HG02571 (cell line): ENCODE data around the gene ANKRD44.

Experiments used
- ATAC-seq: cut with Tn5 transposase; IDR thresholded peaks from one replicate; pipeline ENCODE4 v1.9.1; 2021; ENCODE audit warnings: mild to moderate bottlenecking, moderate library complexity; ENCODE audit not compliant: unreplicated experiment

The ANKRD44 gene

GRCh38 chr2:197126630-197127352, 183.8 kb downstream of the ANKRD44 start:
- ATAC-seq = no peak

- no peak for ATAC-seq
These were observed 185.8 kb downstream of the ANKRD44 start for GRCh38 chr2:197124639-197125390.

- ATAC-seq = no peak
These were observed 187.8 kb downstream of the ANKRD44 start for GRCh38 chr2:197122821-197123220.

- ATAC-seq = no peak
These were observed 188.7 kb downstream of the ANKRD44 start for GRCh38 chr2:197121756-197122385.

GRCh38 chr2:197121255-197121654, 189.3 kb downstream of the ANKRD44 start:
- no peak for ATAC-seq

GRCh38 chr2:197116306-197116879, 194.2 kb downstream of the ANKRD44 start:
- no peak for ATAC-seq

GRCh38 chr2:197115325-197115724, 195.3 kb downstream of the ANKRD44 start:
- ATAC-seq = no peak

- no peak for ATAC-seq
These were observed 197.3 kb downstream of the ANKRD44 start for GRCh38 chr2:197113275-197113711.

- no peak for ATAC-seq
These were observed 201.3 kb downstream of the ANKRD44 start for GRCh38 chr2:197109326-197109725.

GRCh38 chr2:197108758-197109157, 201.8 kb downstream of the ANKRD44 start:
- ATAC-seq = no peak

GRCh38 chr2:197107291-197108269, 203.0 kb downstream of the ANKRD44 start:
- no peak for ATAC-seq

- ATAC-seq = no peak
These were observed 207.2 kb downstream of the ANKRD44 start for GRCh38 chr2:197103363-197103762.

- no peak for ATAC-seq
These were observed 208.3 kb downstream of the ANKRD44 start for GRCh38 chr2:197102231-197102630.

GRCh38 chr2:197101519-197101918, 209.1 kb downstream of the ANKRD44 start:
- ATAC-seq = no peak

GRCh38 chr2:197097578-197098366, 212.8 kb downstream of the ANKRD44 start:
- no peak for ATAC-seq

GRCh38 chr2:197096649-197097048, 213.9 kb downstream of the ANKRD44 start:
- no peak for ATAC-seq

GRCh38 chr2:197092431-197092830, 218.1 kb downstream of the ANKRD44 start:
- ATAC-seq = no peak

GRCh38 chr2:197090742-197091367, 219.7 kb downstream of the ANKRD44 start:
- ATAC-seq = no peak

- no peak for ATAC-seq
These were observed 220.9 kb downstream of the ANKRD44 start for GRCh38 chr2:197089655-197090054.
